Right ventricle myocardium inferior (tissue), 1 donor: ENCODE data around the gene BANP. TPM values are rescaled to one million over a fixed set of nuclear protein-coding genes. Genes with fewer than 3 reads are reported as not detected.
"Not testable (repeated sequence)": the region's sequence is repeated elsewhere in the genome, so short reads cannot be mapped to it uniquely, and the experiment has no call there.

Experiments
- ATAC-seq: fragments of 200-7000 bp; cut with Tn5 transposase; one replicate; pipeline ENCODE4 v1.9.1; 2020; ENCODE audit warnings: mild to moderate bottlenecking, moderate library complexity
- DNase-seq: peaks from one replicate; pipeline ENCODE4 v3.0.0; 2021; ENCODE audit errors: missing footprints
- intact Hi-C: fragments of 100-400 bp; cut with DNase I; formaldehyde crosslinking; loops from one replicate; pipeline ENCODE4 v1.11.0; 2022
- total RNA-seq: library from RNA; stranded (reverse); fragmentation: NEBNext Ultra II Directional; extraction: Animal tissue kit (Norgen Biotek cat#: 25700); gene quantifications from one replicate; pipeline ENCODE4 v1.2.1, GENCODE V29; 2021
- donor health status: DM: no; HTN: yes; CAD: no; lungs with severe emphysema.

Gene BANP
- total RNA-seq, 1 donor from 2014 or later: 12.8 TPM

GRCh38 chr16:88064889-88065746 is 113.9 kb downstream of the BANP start:
- DNase-seq (no peak), ATAC-seq (no peak)
- intact Hi-C loops: no loop called here

GRCh38 chr16:88065747-88066142 is 114.5 kb downstream of the BANP start:
- no peak for DNase-seq

GRCh38 chr16:88066234-88066633 is 115.0 kb downstream of the BANP start:
- intact Hi-C loops: no loop called here
- ATAC-seq: no peak
- no peak for DNase-seq

More at GRCh38 chr16:88065747-88066142, 114.5 kb downstream of the BANP start:
- intact Hi-C loops: no loop called here
- no peak for ATAC-seq

- intact Hi-C loops: no loop called here
- DNase-seq (no peak), ATAC-seq (no peak)
Measured at GRCh38 chr16:88066680-88067529, 115.7 kb downstream of the BANP start.

GRCh38 chr16:88067530-88068411 is 116.5 kb downstream of the BANP start:
- DNase-seq (no peak), ATAC-seq (no peak)
- intact Hi-C loops: no loop called here

GRCh38 chr16:88068476-88069396 is 117.5 kb downstream of the BANP start:
- no peak for ATAC-seq
- no peak for DNase-seq
- intact Hi-C loops: no loop called here

- ATAC-seq (no peak), DNase-seq (no peak)
- intact Hi-C loops: no loop called here
Measured at GRCh38 chr16:88069397-88070168, 118.3 kb downstream of the BANP start.

- DNase-seq: no peak
- no peak for ATAC-seq
- intact Hi-C loops: no loop called here
Measured at GRCh38 chr16:88070341-88070740, 119.1 kb downstream of the BANP start.

GRCh38 chr16:88070989-88071625 is 119.9 kb downstream of the BANP start:
- DNase-seq (no peak), ATAC-seq (no peak)
- intact Hi-C loops: no loop called here

- intact Hi-C loops: no loop called here
- no peak for ATAC-seq
- no peak for DNase-seq
Measured at GRCh38 chr16:88071908-88072307, 120.7 kb downstream of the BANP start.

GRCh38 chr16:88072571-88073001 is 121.4 kb downstream of the BANP start:
- ATAC-seq (no peak), DNase-seq (no peak)
- intact Hi-C loops: no loop called here

GRCh38 chr16:88073201-88073721 is 122.0 kb downstream of the BANP start:
- DNase-seq (no peak), ATAC-seq (no peak)
- intact Hi-C loops: no loop called here

- intact Hi-C loops: no loop called here
- DNase-seq: no peak
- ATAC-seq: no peak
Measured at GRCh38 chr16:88074041-88074440, 122.8 kb downstream of the BANP start.

- intact Hi-C loops: no loop called here
- no peak for ATAC-seq
- no peak for DNase-seq
Measured at GRCh38 chr16:88076211-88076931, 125.1 kb downstream of the BANP start.

GRCh38 chr16:88076932-88077320 is 125.7 kb downstream of the BANP start:
- DNase-seq, ATAC-seq, intact Hi-C loops: not testable (repeated sequence)
